Gastroesophageal sphincter (tissue), 3 donors: ENCODE data around the gene EPM2A.

Source experiments
- EP300 ChIP-seq: sonication (generic); formaldehyde crosslinking; IDR thresholded peaks from one replicate; pipeline ENCODE4 v1.6.1; 2017; ENCODE audit warnings: antibody characterized with exemption, mild to moderate bottlenecking
- POLR2A ChIP-seq, 2 donors: fragments of 450-650 bp; IDR thresholded peaks; one replicate each; pipeline ENCODE4 v1.6.1; 2017; ENCODE audit warnings: antibody characterized with exemption in 2 of 2, mild to moderate bottlenecking in 2 of 2, moderate library complexity in 1 of 2
- TF ChIP-seq, protein P1 (sequence below), 4 experiments: fragments of 200-600 bp in 2 of 4; fragments of 450-650 bp in 2 of 4; sonication (generic) in 1 of 4; IDR thresholded peaks; one replicate each; pipeline ENCODE4 v1.5.1; 2017 to 2019; ENCODE audit warnings: antibody characterized with exemption in 4 of 4, mild to moderate bottlenecking in 2 of 4, moderate library complexity in 2 of 4

- TF ChIP-seq, protein P1, sequence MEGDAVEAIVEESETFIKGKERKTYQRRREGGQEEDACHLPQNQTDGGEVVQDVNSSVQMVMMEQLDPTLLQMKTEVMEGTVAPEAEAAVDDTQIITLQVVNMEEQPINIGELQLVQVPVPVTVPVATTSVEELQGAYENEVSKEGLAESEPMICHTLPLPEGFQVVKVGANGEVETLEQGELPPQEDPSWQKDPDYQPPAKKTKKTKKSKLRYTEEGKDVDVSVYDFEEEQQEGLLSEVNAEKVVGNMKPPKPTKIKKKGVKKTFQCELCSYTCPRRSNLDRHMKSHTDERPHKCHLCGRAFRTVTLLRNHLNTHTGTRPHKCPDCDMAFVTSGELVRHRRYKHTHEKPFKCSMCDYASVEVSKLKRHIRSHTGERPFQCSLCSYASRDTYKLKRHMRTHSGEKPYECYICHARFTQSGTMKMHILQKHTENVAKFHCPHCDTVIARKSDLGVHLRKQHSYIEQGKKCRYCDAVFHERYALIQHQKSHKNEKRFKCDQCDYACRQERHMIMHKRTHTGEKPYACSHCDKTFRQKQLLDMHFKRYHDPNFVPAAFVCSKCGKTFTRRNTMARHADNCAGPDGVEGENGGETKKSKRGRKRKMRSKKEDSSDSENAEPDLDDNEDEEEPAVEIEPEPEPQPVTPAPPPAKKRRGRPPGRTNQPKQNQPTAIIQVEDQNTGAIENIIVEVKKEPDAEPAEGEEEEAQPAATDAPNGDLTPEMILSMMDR (IDR thresholded peaks at IDR 0.05): no peak
- no peak for TF ChIP-seq POLR2A (IDR thresholded peaks at IDR 0.05)
- TF ChIP-seq EP300: no peak
Measured at GRCh38 chr6:145689529-145689928, 45.8 kb downstream of the EPM2A start.
